Osteoblast (primary cell): ENCODE data around the gene ADH6. TPM values are rescaled to one million over a fixed set of nuclear protein-coding genes. Genes with fewer than 3 reads are reported as not detected.

Experiments
- DNase-seq: peaks from one replicate; pipeline ENCODE4 v3.0.0; 2011; ENCODE audit warnings: low spot score, mixed read lengths; ENCODE audit not compliant: insufficient read length; ENCODE audit errors: missing footprints
- H2AFZ ChIP-seq: 2 replicates; pipeline ENCODE4 v1.6.0; 2011; ENCODE audit warnings: mild to moderate bottlenecking, low read length
- H3K27ac ChIP-seq: 2 replicates; pipeline ENCODE4 v1.5.1; 2011; ENCODE audit warnings: mild to moderate bottlenecking, low read depth, low read length, moderate library complexity
- H3K27me3 ChIP-seq: 2 replicates; pipeline ENCODE4 v1.6.0; 2012; ENCODE audit warnings: mild to moderate bottlenecking, control low read depth, inconsistent platforms, low read length, moderate library complexity; ENCODE audit not compliant: insufficient read depth
- H3K36me3 ChIP-seq: 2 replicates; pipeline ENCODE4 v1.5.1; 2011; ENCODE audit warnings: mild to moderate bottlenecking, low read length, control low read depth, moderate library complexity; ENCODE audit not compliant: insufficient read depth
- H3K4me1 ChIP-seq: 2 replicates; pipeline ENCODE4 v1.5.1; 2011; ENCODE audit warnings: mild to moderate bottlenecking, low read length, control low read depth, moderate library complexity; ENCODE audit not compliant: insufficient read depth
- H3K4me2 ChIP-seq: 2 replicates; pipeline ENCODE4 v1.6.0; 2011; ENCODE audit warnings: mild to moderate bottlenecking, low read length; ENCODE audit not compliant: insufficient read depth
- H3K4me3 ChIP-seq: fragments of 200-600 bp; sonication (generic); 3 replicates; pipeline ENCODE4 v1.5.1; 2012; ENCODE audit warnings: mild to moderate bottlenecking, low read length, inconsistent platforms; ENCODE audit not compliant: insufficient read depth
- H3K79me2 ChIP-seq: 2 replicates; pipeline ENCODE4 v1.6.0; 2012; ENCODE audit warnings: mild to moderate bottlenecking, low read length, control low read depth, inconsistent platforms; ENCODE audit not compliant: insufficient read depth
- H3K9me3 ChIP-seq: 2 replicates; pipeline ENCODE4 v1.5.1; 2011; ENCODE audit warnings: low read depth, low read length, control low read depth
- H4K20me1 ChIP-seq: 2 replicates; pipeline ENCODE4 v1.6.0; 2012; ENCODE audit warnings: mild to moderate bottlenecking, low read length, control low read depth; ENCODE audit not compliant: insufficient read depth
- CTCF ChIP-seq: IDR thresholded peaks from 2 replicates; pipeline ENCODE4 v1.5.1; 2011; ENCODE audit warnings: mild to moderate bottlenecking, low read depth, low read length, moderate library complexity; ENCODE audit errors: extremely low read depth
- total RNA-seq: library from RNA; depleted of rRNA; stranded (reverse); fragments of >200 nt; gene quantifications from 2 replicates; pipeline ENCODE4 v1.2.3, GENCODE V29; 2012

The ADH6 gene
- total RNA-seq, 1 donor = not detected

DNA sequence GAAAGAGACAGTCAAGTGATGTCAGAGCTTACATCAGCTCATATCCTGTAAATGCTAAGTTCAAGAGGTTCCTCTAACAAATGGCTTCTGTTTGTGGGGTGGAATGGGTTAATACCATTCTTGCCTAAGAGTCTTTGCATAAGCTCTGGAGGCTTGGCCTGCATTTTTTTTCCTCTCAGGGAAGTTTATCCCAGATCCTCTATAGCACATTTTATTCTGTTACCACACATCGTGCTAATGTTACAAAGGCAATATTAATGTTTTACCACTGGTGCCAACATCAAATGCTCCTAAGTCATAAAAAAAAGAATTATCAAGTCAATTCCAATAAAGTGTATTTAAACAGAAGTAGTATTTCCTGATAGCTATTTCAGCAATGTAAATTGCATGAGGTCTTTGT lies 2.9 kb upstream of the ADH6 start:
- no peak for TF ChIP-seq CTCF
- no peaks in the 10 kb centered on the region for H3K79me2 ChIP-seq
- H4K20me1 ChIP-seq = no peaks in the 10 kb centered on the region
- H3K9me3 ChIP-seq = no peaks in the 10 kb centered on the region
- H2AFZ ChIP-seq = no peak overlapping the region
- no peak for DNase-seq
- H3K36me3 ChIP-seq = no peaks in the 10 kb centered on the region
- no peak overlapping the region for H3K4me2 ChIP-seq
- no peaks in the 10 kb centered on the region for H3K27me3 ChIP-seq
- no peak overlapping the region for H3K27ac ChIP-seq
- no peak overlapping the region for H3K4me3 ChIP-seq
- H3K4me1 ChIP-seq = no peaks in the 10 kb centered on the region

DNA sequence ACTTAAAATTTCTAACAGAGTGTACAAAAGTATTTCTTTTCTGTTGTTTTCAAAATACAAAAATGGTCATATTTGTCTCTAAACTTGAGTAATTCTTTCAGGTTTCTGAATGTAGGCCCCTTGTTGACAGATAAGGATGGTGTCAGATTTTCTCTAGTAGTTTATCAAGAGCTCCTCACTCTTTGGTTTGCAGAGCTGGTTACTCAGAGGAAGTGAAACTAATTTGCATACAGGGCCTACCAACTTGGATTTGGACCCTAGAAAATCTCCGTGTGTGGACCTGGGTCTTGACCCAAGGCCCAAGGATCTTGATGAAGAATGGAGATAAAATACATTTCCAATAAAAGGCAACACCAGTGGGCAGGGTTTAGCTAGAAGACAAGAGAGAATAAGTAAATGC lies 433 bp upstream of the ADH6 start:
- H3K27me3 ChIP-seq = no peaks in the 10 kb centered on the region
- H3K4me1 ChIP-seq = no peaks in the 10 kb centered on the region
- H3K79me2 ChIP-seq = no peaks in the 10 kb centered on the region
- no peak overlapping the region for H3K27ac ChIP-seq
- H3K4me2 ChIP-seq = no peak overlapping the region
- H3K36me3 ChIP-seq = no peaks in the 10 kb centered on the region
- H3K4me3 ChIP-seq = no peak overlapping the region
- H3K9me3 ChIP-seq = no peaks in the 10 kb centered on the region
- DNase-seq = no peak
- TF ChIP-seq CTCF = no peak
- H2AFZ ChIP-seq = no peak overlapping the region
- no peaks in the 10 kb centered on the region for H4K20me1 ChIP-seq

DNA sequence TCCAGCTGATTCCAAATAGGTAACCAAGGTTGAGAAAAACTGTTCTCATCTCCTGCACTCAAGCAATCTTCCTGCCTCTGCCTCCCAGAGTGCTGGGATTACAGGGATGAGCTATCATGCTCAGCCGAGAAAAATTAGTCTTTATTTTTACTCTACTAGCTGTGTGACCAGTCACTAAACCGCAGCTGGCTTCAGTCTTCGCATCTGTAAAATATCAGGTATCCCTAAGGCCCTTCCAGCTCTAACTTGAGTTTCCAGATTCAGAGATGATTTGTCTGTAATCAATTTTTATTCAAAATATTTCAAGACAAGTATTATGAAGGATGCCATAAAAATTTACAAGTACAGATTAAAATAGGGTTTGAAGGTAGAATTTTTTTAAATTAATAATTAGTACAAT lies 3.5 kb downstream of the ADH6 start:
- no peaks in the 10 kb centered on the region for H4K20me1 ChIP-seq
- no peaks in the 10 kb centered on the region for H3K4me1 ChIP-seq
- H2AFZ ChIP-seq = no peak overlapping the region
- H3K4me3 ChIP-seq = no peak overlapping the region
- no peak overlapping the region for H3K27ac ChIP-seq
- no peak overlapping the region for H3K4me2 ChIP-seq
- no peaks in the 10 kb centered on the region for H3K27me3 ChIP-seq
- no peaks in the 10 kb centered on the region for H3K9me3 ChIP-seq
- H3K79me2 ChIP-seq = no peaks in the 10 kb centered on the region
- DNase-seq = no peak
- no peak for TF ChIP-seq CTCF
- H3K36me3 ChIP-seq = no peaks in the 10 kb centered on the region

- no peaks in the 10 kb centered on the region for H3K36me3 ChIP-seq
- H3K4me3 ChIP-seq = no peak overlapping the region
Observed at GRCh38 chr4:99210789-99211188, 8.3 kb downstream of the ADH6 start.

More at GRCh38 chr4:99210789-99211188, 8.3 kb downstream of the ADH6 start:
- no peaks in the 10 kb centered on the region for H4K20me1 ChIP-seq
- no peaks in the 10 kb centered on the region for H3K9me3 ChIP-seq
- H3K79me2 ChIP-seq = no peaks in the 10 kb centered on the region
- H3K27ac ChIP-seq = no peak overlapping the region
- TF ChIP-seq CTCF = no peak
- no peak overlapping the region for H3K4me2 ChIP-seq
- H3K27me3 ChIP-seq = no peaks in the 10 kb centered on the region
- peaks cover 3% of the 10 kb centered on the region for H3K4me1 ChIP-seq
- DNase-seq = no peak
- H2AFZ ChIP-seq = no peak overlapping the region
